Right hindlimb (tissue), 1 donor: ENCODE data around the gene GRIN2A.

ENCODE experiments used
- DNase-seq: peaks from one replicate; pipeline ENCODE4 v3.0.0-alpha.2; 2018

The GRIN2A gene

DNA sequence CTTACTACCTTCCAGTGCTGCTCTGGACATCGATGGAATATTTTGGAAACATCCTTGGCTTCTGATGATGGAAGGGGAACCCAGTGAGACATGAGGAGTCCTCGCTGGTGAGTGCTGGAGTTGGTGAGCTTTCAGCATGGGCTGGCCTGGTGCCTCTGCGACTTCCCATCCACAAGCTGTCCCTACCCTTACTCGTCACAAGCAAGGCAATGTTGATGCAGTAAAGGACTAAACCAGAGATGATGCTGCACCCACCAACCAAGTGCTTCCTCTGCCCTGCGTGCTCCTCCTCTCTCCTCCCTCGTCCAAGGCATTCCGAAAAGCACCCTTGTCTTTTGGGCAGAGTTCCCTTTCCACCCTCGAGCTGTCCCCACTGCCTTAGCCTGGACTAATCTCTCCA lies 154.7 kb downstream of the GRIN2A start:
- no peak for DNase-seq

DNA sequence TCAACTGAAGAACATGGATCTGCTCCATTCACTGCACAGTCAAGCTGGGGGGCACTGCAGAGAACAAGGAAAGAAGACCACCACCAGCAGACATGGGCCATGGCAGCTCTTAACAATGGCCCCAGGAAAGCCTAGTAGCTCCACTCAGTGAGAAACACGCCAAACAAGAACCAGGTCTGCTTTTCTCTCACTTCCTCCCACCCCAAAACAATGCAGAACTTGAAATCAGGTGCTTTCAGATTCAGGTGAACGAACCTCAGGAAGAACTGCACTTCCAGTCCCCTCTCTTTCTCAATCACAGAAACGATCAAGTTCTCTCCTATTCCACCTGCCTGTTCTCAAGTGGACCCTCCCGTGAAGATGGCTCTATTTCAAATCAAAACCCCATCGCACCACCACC lies 155.6 kb downstream of the GRIN2A start:
- no peak for DNase-seq

DNA sequence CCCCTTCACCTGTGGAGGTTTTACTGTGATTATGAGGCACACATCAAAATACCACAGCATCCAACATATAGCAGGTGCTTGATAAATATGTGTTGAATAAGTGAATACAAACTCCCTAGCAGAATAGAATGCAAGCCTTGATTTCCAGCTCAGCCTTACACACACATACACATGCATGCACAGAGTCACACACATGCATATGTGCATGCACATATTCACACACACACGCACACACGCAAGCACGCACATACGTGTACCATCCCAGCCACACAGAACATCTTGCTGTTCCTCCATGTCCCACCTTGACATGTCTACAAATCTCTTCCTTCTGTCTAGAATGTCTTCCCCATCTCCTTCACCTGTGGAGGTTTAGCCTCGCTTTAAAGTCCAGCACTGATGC lies 160.1 kb downstream of the GRIN2A start:
- no peak for DNase-seq

DNA sequence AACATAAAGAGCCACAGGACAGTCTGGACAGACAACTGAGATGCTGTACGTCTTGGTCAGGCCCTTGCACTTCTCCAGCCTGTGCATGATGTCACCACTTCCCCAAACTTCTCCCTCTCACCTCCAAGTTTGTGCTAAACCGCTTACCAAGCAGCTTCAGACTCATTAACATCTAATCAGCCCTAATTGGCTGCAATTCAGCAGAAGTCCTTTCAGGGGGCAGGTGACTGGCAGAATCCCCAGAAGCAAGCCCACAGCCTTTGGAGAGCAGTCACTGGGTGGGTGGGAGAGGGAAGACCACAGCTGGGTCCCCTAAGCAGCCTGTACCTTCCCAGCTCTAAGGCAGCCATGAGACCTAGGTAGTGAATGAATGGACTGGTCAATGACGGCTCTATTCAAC lies 161.4 kb downstream of the GRIN2A start:
- DNase-seq: no peak

DNA sequence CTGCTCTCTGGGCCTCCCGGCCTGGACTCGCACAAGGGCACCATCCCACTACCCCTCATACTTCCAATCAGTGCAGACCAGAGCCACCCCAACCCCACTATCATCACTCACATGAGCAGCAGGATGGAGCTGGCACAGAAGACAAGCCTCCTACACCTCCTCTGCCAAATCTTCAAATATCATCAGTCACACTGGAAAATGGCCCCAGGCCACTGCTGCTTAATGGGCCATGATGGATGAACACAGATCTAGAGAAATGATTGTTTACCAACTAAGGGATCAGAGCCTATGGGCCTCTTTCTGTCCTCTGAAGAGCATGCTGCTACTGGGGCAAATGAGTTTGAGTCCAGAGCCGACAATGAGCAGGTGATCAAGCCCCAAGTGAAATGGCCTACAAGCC lies 165.5 kb downstream of the GRIN2A start:
- no peak for DNase-seq

DNA sequence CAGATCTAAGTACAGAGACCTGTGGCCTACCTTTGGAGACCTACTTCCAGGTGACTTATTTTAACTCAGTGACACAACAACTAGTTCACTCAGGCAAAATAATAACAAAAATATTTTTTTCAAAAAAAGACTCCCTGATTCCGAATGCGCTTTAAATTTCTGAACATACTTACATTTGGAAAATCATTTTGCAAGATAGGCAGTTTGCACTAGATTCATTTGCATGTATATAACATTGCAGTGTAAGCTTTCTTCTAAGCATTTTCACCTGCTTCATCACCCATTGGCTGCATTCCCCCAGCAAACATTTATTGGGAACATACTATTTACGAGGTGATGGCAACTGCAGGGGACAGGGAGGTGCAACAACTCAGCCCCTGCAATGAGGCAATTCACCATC lies 166.8 kb downstream of the GRIN2A start:
- no peak for DNase-seq

DNA sequence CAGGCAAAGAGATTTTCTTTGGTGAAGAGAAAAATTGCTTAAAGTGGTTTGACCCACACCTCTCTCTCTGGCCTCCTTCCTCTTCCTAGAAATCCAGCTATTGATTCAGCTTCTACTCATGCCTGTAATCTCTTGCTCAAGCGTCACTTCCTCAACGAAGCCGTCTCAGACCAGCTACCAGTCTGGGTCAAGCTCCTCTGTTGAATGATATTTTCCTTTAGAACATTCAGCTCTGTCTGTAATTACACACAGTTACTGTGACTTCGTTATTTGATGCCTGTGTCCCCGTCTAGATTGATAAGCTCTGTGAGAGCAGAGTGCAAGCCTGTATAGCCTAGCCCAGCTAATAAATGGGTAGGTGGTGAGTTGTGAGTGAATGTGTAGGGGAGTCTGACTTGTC lies 168.5 kb downstream of the GRIN2A start:
- DNase-seq: no peak

DNA sequence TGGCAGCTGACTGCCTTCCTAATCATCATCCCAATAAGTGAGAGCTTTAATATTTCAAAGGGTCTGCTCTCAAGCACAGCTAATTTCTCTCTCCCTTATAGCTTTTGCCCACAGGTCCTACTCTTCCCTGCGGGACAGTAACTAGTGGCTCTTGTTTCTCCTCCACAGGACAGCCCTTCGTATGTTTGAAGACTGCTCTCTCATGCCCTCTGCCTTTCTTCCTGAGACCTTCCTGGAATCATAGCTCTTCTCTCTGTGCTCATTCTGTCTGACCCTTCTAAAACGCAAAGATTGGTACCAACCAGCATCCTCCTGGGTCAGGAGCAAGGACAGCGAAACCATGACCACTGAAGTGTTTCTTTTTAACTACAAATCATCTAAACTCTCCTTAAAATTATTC lies 168.9 kb downstream of the GRIN2A start:
- no peak for DNase-seq

DNA sequence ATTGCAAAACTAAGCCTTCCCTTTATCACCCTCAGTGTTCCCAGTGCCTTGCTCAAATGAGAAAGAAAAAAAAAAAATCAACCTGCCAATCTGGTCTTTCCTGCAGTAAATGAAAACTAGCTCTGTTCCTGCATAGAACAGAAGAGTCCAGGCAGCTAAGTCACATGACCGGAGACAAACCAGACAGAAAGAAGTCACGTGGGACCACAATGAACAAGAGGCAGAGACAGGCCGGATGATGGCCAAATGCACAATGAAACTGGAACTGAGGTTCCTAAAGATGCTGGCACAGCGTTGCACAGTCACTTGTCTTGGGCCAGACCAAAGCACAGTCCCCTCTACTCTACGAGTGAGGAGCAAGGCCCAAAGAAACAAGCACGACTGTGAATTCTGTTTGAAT lies 172.5 kb downstream of the GRIN2A start:
- no peak for DNase-seq

DNA sequence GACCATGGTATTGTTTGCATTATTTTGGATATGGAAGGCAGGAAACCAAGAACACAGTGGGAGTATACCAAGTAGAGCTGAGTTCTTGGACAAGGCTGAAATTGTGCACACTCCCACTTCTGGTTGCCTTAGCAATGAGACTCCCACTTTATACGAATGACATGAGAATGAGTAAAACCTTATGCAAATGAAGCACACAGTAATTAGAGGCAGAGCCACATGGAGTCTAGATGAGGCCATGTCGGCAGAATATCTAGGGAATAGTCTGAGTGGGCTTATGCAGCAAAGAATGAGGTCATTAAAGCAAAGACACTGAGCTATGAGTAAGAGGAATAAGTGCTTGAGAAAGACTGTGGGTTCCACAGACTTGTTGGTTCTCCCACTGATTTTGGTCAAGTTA lies 178.7 kb downstream of the GRIN2A start:
- no peak for DNase-seq

DNA sequence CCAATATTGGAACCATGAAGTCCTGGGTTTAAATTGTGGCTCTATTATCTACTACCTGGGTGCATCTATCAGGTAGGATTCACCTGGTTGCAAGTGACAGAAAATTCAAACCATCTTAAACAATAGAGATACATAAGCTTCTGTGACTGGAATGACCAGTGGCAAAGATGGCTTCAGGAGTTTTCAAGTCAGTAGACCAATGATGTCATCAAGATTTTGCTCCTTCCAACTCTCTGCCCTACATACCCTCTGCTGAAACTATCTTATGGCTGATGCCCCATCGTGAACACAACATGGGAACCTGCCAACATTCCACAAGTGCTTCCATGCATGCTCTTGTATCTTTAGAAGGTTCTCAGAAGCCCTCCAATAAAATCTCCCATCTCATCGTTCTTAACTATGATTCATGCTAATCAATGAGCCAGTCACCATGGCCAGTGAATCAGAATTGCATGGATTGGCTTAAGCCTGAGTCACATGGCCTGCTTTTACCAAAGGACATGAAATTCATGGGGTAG lies 180.9 kb downstream of the GRIN2A start:
- DNase-seq: no peak

DNA sequence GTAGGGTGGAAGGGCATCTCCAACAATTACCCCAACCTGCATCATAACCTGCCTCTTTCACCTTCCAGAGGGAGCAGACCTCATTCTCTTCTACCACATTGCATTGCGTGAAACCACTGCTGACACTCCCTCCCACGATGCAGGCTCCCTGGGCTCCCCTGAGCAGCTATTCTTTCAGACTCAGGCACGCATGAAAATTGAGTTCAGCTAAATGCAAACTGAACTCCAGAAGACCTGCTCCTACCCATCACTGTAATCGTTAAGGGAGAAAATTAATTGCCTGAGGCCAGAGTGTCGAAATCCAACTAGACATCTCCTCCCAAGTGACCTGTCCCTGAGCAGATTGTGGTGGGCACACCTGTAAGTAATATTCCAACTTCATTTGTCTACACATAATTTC lies 186.0 kb downstream of the GRIN2A start:
- DNase-seq: no peak

DNA sequence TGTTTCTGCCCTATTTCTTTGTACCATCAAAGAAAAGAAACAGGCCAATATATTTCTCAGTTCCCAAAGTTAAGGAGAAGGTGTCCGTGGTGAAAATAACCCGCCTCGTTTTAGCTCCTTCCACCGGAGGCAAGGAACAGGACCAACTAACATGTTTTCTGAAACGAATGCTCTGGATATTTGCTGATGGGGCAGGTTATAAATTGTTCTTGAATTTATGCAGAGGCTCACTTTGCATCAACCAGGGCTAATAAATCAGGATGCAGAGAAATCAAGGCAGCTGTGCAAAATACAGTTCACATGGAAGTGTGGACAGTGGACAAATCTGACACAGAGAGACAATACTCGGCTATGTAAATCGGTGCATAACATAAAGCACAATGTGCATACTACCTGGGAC lies 189.8 kb downstream of the GRIN2A start:
- DNase-seq: no peak

DNA sequence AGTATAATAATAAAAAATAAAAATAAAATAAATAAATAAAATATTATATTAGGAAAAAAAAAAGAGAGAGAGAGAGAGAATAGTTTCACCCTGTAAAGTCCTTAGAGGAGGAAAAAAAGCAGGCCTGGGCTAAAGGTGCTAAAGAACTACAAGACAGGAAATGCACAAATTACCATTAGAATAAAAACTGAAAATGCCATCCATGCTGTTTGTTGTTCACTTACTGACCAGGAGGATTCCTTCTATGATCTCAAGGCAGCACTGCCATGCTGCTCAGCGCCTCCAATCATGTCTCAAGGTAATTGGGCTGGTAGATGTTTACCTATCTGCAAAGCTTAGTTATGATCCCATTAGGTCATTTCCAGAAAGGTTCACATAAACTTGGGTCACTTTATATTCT lies 201.2 kb downstream of the GRIN2A start:
- DNase-seq: no peak

DNA sequence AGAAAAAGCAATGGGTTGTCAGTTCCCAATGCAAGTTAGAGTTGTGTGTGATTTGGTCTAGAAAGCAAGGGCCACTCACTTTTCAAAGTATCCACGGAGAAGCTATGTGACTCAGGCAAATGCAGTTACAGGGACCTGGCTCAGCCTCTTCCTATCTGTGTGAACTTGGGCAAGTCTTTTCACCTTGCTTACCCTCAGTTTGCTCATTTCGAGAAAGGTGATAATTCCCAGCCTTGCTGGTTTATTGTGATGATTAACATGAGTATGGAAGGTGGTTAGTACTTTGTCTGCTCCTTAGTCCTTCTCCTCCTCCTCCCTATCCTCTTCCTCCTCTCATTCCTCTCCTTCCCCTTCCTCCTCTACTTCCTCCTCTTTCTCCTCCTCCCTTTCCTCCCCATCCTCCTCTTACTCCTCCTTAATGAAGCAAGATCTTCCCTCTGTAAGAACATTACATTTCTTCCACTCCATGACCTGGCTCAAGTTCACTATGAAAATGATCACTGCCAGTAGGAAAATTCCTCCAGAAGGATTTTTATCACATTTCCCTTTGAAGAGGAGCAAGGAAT lies 204.0 kb downstream of the GRIN2A start:
- DNase-seq: no peak

DNA sequence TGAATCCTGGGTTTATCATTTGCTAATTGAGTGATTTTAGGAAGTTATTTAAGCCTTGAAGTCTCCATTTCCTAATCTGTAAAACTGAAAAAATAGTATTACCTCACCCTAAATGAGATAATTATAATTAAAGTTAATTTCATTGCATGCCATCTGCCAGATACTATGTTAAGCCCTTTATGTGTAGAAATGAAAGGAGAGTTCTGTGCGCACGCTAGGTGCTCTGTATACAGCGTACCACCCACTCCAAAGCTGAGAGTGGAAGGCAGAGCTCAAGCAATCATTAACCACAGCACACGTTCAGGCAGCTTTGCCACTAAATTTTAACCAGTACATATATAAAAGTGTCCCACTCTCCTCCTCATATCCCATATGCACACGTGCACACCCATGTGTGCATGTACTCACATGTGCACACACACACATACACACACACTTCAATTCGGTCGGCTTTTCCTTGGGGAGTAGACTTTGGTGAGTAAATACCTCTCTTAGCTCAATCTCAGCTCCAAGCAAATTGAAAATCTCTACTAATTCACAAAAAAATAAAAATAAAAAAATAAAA lies 204.8 kb downstream of the GRIN2A start:
- DNase-seq: no peak

DNA sequence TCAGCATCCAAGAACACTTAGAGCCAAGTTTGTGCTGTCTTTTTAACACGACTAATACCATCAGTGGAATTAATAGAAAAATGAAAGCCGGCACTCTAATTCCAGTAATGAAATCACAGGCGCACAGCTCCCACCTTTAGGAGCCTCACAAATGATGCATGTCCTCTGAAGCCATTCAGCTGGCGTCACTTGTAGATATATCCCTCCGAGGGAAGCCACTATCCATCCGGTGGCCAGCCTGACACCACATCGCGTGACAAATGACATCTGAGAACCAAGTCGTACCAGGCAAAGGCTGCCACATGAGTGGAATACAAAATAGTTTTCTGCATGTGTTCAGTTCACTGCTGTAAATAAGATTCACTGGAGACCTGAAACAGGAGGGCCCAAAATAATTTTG lies 205.6 kb downstream of the GRIN2A start:
- DNase-seq: no peak

DNA sequence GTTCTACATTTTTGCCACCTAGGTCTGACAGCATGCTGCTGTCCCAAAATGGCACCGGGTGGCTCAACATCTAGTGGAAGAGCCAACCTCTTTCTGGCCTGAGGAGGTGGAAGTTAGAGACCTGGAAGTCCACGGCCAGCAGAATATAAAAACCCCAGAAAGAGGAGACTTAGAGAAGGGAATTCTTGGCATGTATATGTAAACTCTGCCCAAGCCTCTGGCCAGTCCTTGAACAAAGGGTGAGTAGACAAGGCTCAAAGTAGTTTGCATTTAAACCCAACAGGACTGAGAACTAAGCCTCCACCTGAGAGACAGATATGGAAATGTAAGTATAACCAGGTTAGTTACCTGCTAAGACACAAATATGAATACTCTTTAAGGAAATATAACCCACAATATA lies 210.3 kb downstream of the GRIN2A start:
- DNase-seq: no peak

DNA sequence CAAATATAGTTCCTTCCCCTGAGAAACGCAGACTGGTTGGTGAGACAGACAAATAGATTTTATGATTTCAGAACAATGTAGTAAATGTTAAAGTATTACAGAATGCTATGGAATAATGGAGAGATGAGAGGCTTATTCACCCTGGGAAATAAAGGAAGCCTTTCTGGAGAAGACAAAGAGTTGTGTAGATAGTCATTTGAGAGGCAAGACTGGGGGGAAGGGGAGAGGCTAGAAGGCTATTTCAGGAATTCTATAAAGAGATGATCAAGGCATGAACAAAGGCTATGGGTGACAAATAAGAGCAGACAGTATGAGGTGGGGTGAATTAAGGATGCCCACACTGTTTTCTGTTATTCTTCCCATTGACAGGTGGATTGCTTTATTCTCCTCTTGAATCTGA lies 211.4 kb downstream of the GRIN2A start:
- DNase-seq: no peak

DNA sequence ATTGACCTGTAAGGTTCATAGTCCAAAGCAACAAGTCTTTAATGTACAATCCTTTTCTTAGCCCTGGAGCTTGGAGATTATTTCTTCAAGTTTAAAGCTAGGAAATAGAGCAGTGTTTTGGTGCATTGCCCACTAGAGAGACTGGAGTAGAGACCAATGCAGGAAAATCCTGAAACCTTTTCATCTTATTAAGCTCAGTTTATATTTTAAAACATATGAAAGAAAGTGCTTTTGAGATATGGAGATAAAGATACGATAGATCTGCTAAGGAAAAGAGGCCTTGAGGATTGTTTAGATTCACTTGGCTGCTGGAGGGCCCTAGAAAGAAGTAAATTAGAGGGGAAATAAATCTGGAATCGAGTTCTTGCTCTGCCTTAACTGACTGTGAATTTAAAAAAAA lies 212.0 kb downstream of the GRIN2A start:
- DNase-seq: no peak

DNA sequence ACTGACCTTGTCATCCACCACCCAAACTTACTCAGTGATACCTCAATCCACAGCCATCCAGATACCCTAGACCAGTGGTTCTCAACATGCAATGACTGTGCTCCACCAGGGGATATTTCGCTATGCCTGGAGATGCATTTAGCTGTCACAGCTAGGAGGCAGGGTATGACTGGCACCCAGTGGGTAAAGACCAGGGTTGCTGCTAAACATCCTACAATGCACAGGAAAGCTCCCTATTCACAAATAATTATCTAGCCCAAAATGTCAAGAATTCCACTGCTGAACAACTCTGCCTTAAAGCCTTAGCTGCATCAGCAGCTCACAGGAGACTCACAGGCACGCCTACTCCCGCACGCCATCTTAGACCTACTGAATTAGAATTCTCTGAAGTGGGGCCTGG lies 212.6 kb downstream of the GRIN2A start:
- DNase-seq: no peak

DNA sequence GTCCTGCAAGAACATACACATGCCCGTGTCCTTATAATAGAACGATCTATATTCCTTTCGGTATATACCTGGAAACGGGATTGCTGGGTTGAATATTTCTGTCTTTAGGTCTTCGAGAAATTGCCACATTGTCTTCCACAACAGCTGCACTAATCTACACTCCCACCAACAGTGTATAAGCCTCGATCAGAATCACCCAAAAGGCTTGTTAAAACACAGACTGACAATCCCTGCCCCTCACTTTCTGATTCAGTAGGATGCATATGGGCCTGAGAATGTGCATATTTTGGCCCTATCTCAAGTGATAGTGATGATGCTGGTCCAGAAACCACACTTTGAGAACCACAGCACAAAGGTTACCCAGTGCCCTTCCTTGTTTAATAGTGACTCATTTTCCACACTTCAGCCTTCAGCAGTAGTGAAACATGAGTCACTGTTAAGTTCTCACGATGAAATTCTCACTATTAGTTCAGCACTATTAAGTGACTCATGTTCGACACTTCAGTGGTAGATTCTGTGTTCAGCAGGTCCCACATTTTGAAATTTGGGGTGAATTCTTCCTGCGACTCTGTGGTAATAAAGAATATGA lies 215.6 kb downstream of the GRIN2A start:
- DNase-seq: no peak

DNA sequence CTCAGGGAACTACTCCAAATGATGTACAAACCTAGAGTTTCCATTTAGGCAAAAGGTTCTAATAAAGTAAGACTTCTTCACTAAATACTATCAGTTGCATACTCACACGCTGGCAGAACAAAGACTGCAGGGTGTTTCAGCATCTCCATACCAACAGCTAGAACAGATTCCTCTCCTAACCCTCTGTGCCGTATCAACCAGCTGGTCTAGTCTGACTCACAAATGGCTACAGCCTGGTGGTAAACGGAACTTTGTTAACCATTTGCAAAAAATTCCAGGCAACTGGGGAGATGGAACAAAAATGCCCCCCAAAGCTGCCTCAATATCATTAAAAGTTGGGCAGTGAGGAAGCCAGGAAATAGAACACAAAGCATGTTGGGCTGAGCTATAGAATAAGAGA lies 217.1 kb downstream of the GRIN2A start:
- no peak for DNase-seq

DNA sequence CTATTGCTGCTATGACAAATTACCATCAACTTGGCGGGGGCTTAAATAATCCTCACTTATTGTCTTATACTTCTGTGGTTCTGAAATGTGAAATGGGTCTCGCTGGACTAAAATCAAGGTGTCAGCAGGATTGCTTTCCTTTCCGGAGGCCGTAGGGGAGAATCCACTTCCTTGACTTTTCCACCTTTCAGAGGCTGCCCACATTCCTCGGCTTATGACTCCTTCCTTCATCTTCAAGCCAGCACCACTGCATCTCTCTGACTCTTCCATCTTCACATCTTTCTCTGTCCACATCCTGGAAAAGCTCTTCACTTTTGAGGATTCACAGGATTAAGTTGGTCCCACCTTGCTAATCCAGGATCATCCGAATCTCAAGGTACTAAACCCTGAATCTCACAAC lies 217.8 kb downstream of the GRIN2A start:
- no peak for DNase-seq

DNA sequence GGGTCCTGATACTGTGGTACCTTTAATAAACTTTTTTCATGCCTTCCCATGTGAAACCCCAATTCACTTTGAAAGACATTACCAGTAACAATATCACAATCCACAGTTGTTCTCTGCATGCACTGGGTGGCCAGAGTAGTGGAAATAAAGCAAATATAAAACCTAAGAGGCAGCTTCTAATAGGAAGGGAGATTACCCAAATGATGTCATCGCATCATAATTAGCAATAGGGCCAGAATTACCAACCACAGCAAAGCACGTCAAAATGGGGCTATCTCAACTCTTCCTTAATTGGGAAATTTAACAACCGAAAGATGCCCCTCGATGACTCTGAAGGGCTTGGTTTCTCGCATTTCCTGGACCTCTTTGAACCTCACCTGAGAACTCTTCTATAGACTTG lies 224.8 kb downstream of the GRIN2A start:
- no peak for DNase-seq
